SK-N-SH (cell line): Measurements from ENCODE around the gene CAPZA3.

Experiments used
- CHD2 ChIP-seq: fragments of 150-350 bp; IDR thresholded peaks from 2 replicates; pipeline ENCODE4 v1.6.1; 2018; ENCODE audit warnings: low read length; ENCODE audit not compliant: partially characterized antibody
- EP300 ChIP-seq, 2 experiments: IDR thresholded peaks; 2 replicates each; pipeline versions ENCODE4 v1.4.0 to v1.6.1; 2012; ENCODE audit warnings: borderline replicate concordance in 1 of 2, low read depth in 1 of 2, low read length in 1 of 2
- EZH2phosphoT487 ChIP-seq: fragments of 200-600 bp; sonication (generic); IDR thresholded peaks from 2 replicates; pipeline ENCODE4 v1.6.1; 2017; ENCODE audit warnings: low read depth, mixed run types, mild to moderate bottlenecking, antibody characterized with exemption, moderate library complexity, borderline replicate concordance
- FOSL2 ChIP-seq: IDR thresholded peaks from 2 replicates; pipeline ENCODE4 v1.4.0; 2012; ENCODE audit warnings: low read depth, mild to moderate bottlenecking, moderate library complexity, borderline replicate concordance
- POLR2AphosphoS5 ChIP-seq: IDR thresholded peaks from 2 replicates; pipeline ENCODE4 v1.6.1; 2012; ENCODE audit warnings: low read depth, low read length
- SIN3A ChIP-seq: IDR thresholded peaks from 2 replicates; pipeline ENCODE4 v1.6.1; 2012; ENCODE audit warnings: low read depth, mild to moderate bottlenecking, low read length, moderate library complexity, borderline replicate concordance
- USF2 ChIP-seq: fragments of 150-350 bp; IDR thresholded peaks from 2 replicates; pipeline ENCODE4 v1.6.1; 2017; ENCODE audit warnings: antibody characterized with exemption, low read length, low read depth, borderline replicate concordance
- TF ChIP-seq, protein P1 (sequence below): fragments of 200-600 bp; sonication (generic); IDR thresholded peaks from 2 replicates; pipeline ENCODE4 v1.6.1; 2017; ENCODE audit warnings: antibody characterized with exemption, mild to moderate bottlenecking, moderate library complexity

- TF ChIP-seq USF2 (no peak), EZH2phosphoT487 (no peak), FOSL2 (no peak), EP300 (IDR thresholded peaks at IDR 0.05; ENCODE audit: borderline replicate concordance in 1 of 2, low read depth in 1 of 2, low read length in 1 of 2) (no peak), CHD2 (no peak), POLR2AphosphoS5 (no peak), SIN3A (no peak)
- TF ChIP-seq, protein P1, sequence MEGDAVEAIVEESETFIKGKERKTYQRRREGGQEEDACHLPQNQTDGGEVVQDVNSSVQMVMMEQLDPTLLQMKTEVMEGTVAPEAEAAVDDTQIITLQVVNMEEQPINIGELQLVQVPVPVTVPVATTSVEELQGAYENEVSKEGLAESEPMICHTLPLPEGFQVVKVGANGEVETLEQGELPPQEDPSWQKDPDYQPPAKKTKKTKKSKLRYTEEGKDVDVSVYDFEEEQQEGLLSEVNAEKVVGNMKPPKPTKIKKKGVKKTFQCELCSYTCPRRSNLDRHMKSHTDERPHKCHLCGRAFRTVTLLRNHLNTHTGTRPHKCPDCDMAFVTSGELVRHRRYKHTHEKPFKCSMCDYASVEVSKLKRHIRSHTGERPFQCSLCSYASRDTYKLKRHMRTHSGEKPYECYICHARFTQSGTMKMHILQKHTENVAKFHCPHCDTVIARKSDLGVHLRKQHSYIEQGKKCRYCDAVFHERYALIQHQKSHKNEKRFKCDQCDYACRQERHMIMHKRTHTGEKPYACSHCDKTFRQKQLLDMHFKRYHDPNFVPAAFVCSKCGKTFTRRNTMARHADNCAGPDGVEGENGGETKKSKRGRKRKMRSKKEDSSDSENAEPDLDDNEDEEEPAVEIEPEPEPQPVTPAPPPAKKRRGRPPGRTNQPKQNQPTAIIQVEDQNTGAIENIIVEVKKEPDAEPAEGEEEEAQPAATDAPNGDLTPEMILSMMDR, result no peak
These were observed at the start of gene CAPZA3, which contains the start of gene PLCZ1 for GRCh38 chr12:18737819-18738218.
